Measurements from ENCODE around the gene WWTR1.
A peak's percentile ranks its signal among the peaks of the same experiment; 100 is the strongest.

WWTR1 gene

GRCh38 chr3:149534082-149534481 is 123.7 kb downstream of the WWTR1 start:
- no peak for DNase-seq (ENCODE audit: low spot score)

GRCh38 chr3:149532489-149533180 is 125.2 kb downstream of the WWTR1 start:
- DNase-seq (ENCODE audit: low spot score), result no peak

- DNase-seq (ENCODE audit: low spot score), result no peak
These were observed 128.7 kb downstream of the WWTR1 start for GRCh38 chr3:149529099-149529498.

GRCh38 chr3:149528340-149528650 is 129.5 kb downstream of the WWTR1 start:
- no peak for DNase-seq (ENCODE audit: low spot score)

- DNase-seq (ENCODE audit: low spot score), result no peak
These were observed 130.1 kb downstream of the WWTR1 start for GRCh38 chr3:149527531-149528339.

- no peak for DNase-seq (ENCODE audit: low spot score)
These were observed 134.1 kb downstream of the WWTR1 start for GRCh38 chr3:149523512-149524299.

- no peak for DNase-seq (ENCODE audit: low spot score)
These were observed 137.9 kb downstream of the WWTR1 start for GRCh38 chr3:149519912-149520311.

GRCh38 chr3:149516920-149517319 is 140.9 kb downstream of the WWTR1 start:
- DNase-seq (ENCODE audit: low spot score), result no peak

- DNase-seq (ENCODE audit: low spot score), result no peak
These were observed 142.6 kb downstream of the WWTR1 start for GRCh38 chr3:149515249-149515648.

- DNase-seq (ENCODE audit: low spot score), result no peak
These were observed 143.4 kb downstream of the WWTR1 start for GRCh38 chr3:149514471-149514870.

GRCh38 chr3:149512073-149512782 is 145.6 kb downstream of the WWTR1 start:
- DNase-seq (ENCODE audit: low spot score), result peak; percentile 52

- DNase-seq (ENCODE audit: low spot score), result no peak
These were observed 146.7 kb downstream of the WWTR1 start for GRCh38 chr3:149511040-149511626.

GRCh38 chr3:149510480-149510879 is 147.3 kb downstream of the WWTR1 start:
- DNase-seq (ENCODE audit: low spot score), result no peak

GRCh38 chr3:149509526-149509925 is 148.3 kb downstream of the WWTR1 start:
- DNase-seq (ENCODE audit: low spot score), result no peak

GRCh38 chr3:149507491-149508324 is 150.1 kb downstream of the WWTR1 start:
- peak; percentile 22 for DNase-seq (ENCODE audit: low spot score)

- no peak for DNase-seq (ENCODE audit: low spot score)
These were observed 150.9 kb downstream of the WWTR1 start for GRCh38 chr3:149506965-149507364.

GRCh38 chr3:149506540-149506939 is 151.3 kb downstream of the WWTR1 start:
- peak; percentile 25 for DNase-seq (ENCODE audit: low spot score)

GRCh38 chr3:149502438-149502837 is 155.4 kb downstream of the WWTR1 start:
- DNase-seq (ENCODE audit: low spot score), result no peak

- peak; percentile 31 for DNase-seq (ENCODE audit: low spot score)
These were observed 156.3 kb downstream of the WWTR1 start for GRCh38 chr3:149501524-149501923.

- no peak for DNase-seq (ENCODE audit: low spot score)
These were observed 159.7 kb downstream of the WWTR1 start for GRCh38 chr3:149497966-149498670.

All from hepatic stellate cell (primary cell).